NCI-H345 treated with DMSO at 0.1 percent for 48 hours (cell line): ENCODE data around the gene ASZ1.
"Not testable (repeated sequence)": the region's sequence is repeated elsewhere in the genome, so short reads cannot be mapped to it uniquely, and the experiment has no call there.

Source experiments
- DNase-seq: peaks from one replicate; lab custom pipeline; 2025; ENCODE audit not compliant: unreplicated experiment; lab: John Stamatoyannopoulos, UW

Gene ASZ1, protein sequence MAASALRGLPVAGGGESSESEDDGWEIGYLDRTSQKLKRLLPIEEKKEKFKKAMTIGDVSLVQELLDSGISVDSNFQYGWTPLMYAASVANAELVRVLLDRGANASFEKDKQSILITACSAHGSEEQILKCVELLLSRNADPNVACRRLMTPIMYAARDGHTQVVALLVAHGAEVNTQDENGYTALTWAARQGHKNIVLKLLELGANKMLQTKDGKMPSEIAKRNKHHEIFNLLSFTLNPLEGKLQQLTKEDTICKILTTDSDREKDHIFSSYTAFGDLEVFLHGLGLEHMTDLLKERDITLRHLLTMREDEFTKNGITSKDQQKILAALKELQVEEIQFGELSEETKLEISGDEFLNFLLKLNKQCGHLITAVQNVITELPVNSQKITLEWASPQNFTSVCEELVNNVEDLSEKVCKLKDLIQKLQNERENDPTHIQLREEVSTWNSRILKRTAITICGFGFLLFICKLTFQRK

DNA sequence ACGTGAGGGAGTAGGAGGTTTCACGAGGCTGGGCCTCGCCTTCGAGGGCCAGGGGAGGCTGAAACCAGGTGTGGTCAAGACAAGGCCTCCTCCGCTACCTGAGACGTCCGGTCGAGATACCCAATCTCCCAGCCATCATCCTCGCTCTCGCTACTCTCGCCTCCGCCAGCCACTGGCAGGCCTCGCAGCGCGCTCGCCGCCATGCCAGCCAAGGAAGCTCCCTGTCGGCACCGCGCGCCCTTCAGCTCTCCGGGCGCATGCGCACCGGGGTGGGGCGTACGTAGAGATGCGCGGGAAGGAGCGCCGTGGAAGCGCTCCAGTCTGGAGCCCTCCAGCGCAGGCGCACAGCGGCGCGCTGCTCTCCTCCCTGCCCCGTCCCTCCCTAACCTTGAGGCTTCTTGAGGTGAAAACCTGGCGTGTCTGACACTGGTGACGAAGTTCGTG lies at the start of gene ASZ1:
ASZ1 (minus strand) TSS at position 236 of the 444 bp plus-strand sequence; CDS start at position 203, 33 bp downstream.
- no peak for DNase-seq

- no peak for DNase-seq
These were observed 49.4 kb upstream of the ASZ1 start for GRCh38 chr7:117476557-117477215.

GRCh38 chr7:117472335-117472734 lies 45.0 kb upstream of the ASZ1 start:
- DNase-seq = no peak

DNA sequence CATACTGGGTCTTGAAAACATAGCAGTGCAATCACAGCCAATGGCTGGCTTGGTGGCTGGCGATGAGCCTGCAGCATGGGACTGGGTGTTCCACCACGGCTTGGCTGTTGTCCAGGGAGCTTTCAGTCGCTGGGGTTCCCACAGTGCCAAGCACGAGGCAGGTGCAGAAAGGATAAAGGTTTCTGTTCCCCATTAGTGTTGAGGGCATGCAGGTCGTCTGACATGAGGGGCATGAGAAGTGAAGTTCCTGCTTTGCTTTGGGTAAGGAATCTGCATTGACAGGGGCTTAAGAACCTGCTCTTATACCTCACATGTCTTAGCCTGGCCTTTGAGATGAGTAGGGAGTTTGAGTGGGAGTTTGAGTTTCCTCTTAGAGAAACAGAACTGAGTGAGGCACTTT lies 43.5 kb upstream of the ASZ1 start:
- DNase-seq = no peak

GRCh38 chr7:117468174-117468573 lies 40.9 kb upstream of the ASZ1 start:
- DNase-seq = no peak

DNA sequence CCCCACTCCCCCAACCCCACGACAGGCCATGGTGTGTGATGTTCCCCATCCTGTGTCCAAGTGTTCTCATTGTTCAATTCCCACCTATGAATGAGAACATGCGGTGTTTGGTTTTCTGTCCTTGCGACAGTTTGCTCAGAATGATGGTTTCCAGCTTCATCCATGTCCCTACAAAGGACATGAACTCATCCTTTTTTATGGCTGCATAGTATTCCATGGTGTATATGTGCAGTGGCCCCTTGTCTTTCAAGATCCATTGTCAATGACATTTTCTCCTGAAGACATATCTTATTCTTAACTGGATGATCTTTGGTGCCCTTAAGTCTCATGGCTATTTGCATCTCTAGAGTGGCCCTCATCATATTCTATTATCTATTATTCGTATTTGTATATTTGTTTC lies 33.5 kb upstream of the ASZ1 start:
- DNase-seq = not testable (repeated sequence)

- DNase-seq = no peak
These were observed 32.4 kb upstream of the ASZ1 start for GRCh38 chr7:117459735-117460134.

- peak; percentile 32 for DNase-seq
These were observed 31.8 kb upstream of the ASZ1 start for GRCh38 chr7:117458977-117459583.

DNA sequence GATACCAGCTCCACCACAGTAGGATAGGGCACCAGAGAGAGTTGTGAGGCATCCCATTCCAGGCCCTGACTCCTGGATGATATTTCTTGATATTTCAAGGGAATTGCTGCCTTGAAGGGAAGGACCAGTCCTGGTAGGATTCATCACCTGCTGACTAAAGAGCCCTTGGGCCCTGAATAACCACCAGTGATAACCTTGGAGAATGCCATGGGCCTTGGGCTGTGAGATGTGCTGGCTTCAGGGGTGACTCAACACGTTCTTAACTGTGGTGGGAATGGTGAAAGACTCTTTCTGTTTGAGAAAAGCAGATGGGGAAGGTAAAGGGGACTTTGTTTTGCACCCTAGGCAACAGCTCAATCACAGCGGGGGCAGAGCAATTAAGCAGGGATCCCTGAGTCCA lies 21.4 kb upstream of the ASZ1 start:
- DNase-seq = no peak

DNA sequence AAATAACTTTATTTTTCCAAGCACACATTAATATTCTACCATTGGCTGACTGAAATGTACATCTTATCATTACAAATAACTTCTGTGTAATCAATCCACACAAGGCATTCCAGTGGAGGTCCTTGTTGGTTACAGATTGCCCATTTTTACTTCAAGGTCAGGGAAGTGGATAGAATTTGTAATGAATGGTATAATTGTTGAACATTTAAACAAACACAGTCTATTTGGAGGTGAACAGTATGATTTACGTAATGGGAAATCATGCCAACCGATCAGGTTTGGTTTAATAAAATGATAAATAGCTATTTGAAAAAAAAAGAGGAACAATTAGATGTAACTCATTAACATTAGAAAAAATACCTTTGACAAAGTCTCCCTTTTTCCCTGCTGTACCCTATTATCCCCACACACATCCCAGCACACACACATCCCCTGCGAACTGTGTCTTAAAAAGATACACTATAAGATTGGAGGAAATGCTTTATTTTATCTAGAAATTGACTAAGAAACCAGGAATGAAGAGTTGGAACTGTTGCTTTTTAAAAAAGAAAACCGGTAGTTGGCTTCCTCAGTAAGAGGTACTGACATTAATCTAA lies 19.0 kb upstream of the ASZ1 start:
- DNase-seq = no peak

- no peak for DNase-seq
These were observed 17.9 kb upstream of the ASZ1 start for GRCh38 chr7:117445206-117445605.

- DNase-seq = no peak
These were observed 17.4 kb upstream of the ASZ1 start for GRCh38 chr7:117444646-117445045.

- no peak for DNase-seq
These were observed 8.3 kb upstream of the ASZ1 start for GRCh38 chr7:117435475-117436043.

DNA sequence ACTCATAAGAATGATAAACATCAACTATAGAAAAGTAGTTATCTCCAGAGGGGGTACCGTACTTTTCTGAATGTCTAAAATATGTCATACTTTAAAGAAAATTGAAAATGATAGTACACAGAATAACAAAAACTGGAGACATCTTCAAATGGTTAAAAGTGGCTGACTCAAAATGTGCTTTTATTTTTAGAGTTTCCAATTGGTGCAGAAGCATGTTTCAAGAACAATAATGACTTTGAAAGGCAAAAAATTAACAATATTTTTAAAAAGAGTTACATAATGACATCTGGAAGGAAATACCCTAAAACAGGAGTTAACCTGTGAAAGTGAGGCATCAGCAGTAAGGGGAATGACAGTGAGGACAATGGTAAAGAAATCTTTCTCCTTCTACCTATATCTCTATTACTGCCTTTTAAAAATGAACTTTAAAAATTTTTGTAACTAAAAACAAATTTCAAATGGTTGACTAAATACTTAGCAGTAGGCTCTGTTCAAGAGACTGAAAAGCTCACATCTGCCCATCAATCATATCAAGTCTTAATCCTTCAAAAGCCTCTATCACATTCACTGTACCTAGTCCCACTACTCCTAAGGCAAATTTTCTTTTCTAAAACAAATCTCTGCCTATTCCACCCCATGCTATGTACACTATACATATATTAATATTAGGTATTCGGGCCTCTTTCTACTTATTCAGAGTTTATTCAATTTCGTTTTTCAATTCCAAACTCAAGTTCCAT lies 3.0 kb downstream of the ASZ1 start:
- no peak for DNase-seq

- not testable (repeated sequence) for DNase-seq
These were observed 12.7 kb downstream of the ASZ1 start for GRCh38 chr7:117414591-117414990.

DNA sequence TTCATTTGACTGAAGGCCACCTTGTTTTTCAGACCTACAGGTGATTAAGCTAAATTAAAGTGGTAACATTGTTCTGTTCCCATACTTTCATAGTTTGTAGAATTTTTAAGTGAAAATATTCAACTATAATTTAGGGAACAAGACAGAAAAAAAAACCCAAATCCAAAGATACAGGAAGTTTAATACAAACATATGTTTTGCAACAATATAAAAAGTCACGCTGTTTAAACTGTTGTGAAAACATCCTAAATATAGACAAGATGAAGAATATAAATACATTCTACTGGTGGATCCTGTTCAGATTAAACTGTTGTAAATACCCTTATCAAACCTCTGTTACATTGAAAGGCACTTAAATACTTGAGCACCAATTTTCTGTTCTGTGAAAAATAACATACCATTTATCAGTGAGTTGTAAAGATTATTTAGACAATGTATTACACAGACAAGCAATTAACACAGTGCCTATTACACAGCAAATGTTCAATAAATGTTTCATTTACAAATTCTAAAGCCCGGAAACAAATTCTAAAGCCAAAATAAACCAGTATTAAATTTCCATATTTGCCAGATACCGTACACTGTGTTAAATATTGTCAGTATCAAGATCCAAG lies 14.2 kb downstream of the ASZ1 start:
- no peak for DNase-seq

- DNase-seq = no peak
These were observed 14.9 kb downstream of the ASZ1 start for GRCh38 chr7:117412390-117412789.

GRCh38 chr7:117411539-117411938 lies 15.8 kb downstream of the ASZ1 start:
- no peak for DNase-seq

- DNase-seq = no peak
These were observed 18.5 kb downstream of the ASZ1 start for GRCh38 chr7:117408831-117409230.

DNA sequence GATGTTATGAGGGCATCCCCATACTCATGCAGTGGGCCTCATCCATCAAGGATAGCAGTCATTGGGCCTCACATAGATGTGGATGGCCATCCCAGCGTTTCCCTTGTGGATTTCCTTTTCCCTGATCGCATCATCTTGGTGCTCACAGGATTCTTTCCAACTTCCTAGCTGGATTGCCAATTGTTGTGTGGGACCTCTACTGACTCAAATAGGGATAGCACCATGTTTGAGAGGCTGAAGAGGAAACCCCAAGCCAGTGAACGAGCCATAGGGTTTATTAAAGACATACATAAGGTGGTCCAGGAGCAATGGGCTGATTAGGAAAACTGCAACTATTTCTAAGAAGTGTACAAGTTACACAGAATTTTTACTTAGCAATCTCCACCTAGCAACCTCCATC lies 21.8 kb downstream of the ASZ1 start:
- no peak for DNase-seq
